Measurements from ENCODE around the gene SGSH. TPM values are rescaled to one million over a fixed set of nuclear protein-coding genes. Genes with fewer than 3 reads are reported as not detected.

SGSH gene
- total RNA-seq, 1 experiment from 2014 or later = 19.8 TPM

DNA sequence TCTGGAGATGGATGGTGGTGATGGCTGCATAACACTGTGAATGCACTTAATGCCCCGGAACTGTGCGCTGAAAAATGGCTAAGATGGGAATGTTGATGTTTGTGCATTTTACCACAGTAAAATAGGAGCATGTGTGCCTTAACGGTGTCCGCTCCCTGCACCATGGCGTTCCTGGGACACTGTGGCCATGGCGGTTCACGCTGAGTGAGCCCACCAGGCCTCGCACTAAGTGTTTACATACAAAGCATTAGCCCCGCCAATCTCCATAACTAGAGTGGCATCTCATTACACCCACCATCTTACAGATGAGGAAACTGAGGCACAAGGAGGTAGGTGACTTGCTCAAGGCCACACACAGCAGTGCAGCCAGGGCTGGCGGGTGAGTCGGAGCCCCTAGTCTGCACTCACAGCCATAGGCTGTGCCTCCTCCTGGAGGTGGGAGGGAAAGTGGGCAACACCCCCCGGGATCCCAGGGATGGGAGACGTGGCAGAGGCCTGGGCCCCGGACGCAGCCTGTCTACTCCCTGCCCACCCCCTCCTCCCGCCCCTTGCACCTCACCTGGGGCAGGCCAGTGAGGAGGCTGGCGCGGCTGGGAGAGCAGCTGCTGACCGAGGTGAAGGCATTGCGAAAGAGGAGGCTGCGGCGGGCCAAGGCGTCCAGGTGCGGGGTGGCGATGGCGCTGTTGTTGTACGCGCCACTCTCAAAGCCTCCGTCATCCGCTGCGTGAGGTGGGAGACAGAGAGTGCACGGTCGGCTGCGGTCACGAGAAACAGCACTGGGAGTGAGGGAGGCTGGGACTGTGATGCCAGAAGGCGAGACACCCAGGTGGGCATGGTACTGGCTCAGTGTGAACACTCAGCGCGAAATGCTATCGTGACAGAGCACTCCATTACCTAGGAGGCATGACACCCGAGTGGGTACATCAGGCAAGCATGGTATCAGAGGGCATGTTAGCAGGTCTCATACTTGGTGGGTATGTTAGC lies 3.4 kb downstream of the SGSH start:
- no peak overlapping the region for H3K4me3 Mint-ChIP-seq
- Histone ChIP-seq H3K4me1 (ENCODE audit: insufficient read depth, low read length) (no peaks in the 10 kb centered on the region), H3K18ac (ENCODE audit: insufficient read length, low read depth, low read length) (no peak overlapping the region), H3K56ac (ENCODE audit: insufficient read length, low read depth, low read length) (no peak overlapping the region), H2BK15ac (ENCODE audit: low read depth, low read length) (no peak overlapping the region), H2BK120ac (ENCODE audit: low read depth, low read length, poor library complexity, severe bottlenecking) (no peak overlapping the region), H4K20me1 (ENCODE audit: control insufficient read depth, insufficient read depth, insufficient read length) (no peaks in the 10 kb centered on the region), H2BK12ac (ENCODE audit: insufficient read length, low read depth, low read length) (no peak overlapping the region), H2BK5ac (ENCODE audit: insufficient read length, low read length) (no peak overlapping the region), H4K8ac (replicated peaks; ENCODE audit: insufficient read length, low read depth, low read length) (no peak overlapping the region), H3K27ac (ENCODE audit: insufficient read length, low read depth, low read length) (no peak overlapping the region), H3K14ac (ENCODE audit: insufficient read depth, low read length) (no peak overlapping the region), H3K4me2 (ENCODE audit: insufficient read depth, insufficient read length, low read length) (no peak overlapping the region), H3K9me3 (ENCODE audit: control insufficient read depth, low read depth, low read length) (no peaks in the 10 kb centered on the region), H3K27me3 (ENCODE audit: insufficient read depth, low read length) (no peaks in the 10 kb centered on the region), H2AFZ (ENCODE audit: low read length) (no peak overlapping the region), H4K91ac (ENCODE audit: insufficient read length, low read depth, low read length) (no peak overlapping the region), H3K23ac (ENCODE audit: insufficient read length, low read depth, low read length) (no peak overlapping the region), H3T11ph (ENCODE audit: low read length) (no peak overlapping the region), H3K79me2 (ENCODE audit: insufficient read depth, low read length) (no peaks in the 10 kb centered on the region), H3K79me1 (ENCODE audit: insufficient read depth, low read depth, low read length, poor library complexity, severe bottlenecking) (no peaks in the 10 kb centered on the region), H4K5ac (ENCODE audit: insufficient read length, low read depth, low read length) (no peak overlapping the region), H3K4ac (ENCODE audit: low read depth, low read length) (no peak overlapping the region), H2AK5ac (ENCODE audit: insufficient read length, low read length) (no peak overlapping the region), H2BK20ac (ENCODE audit: low read depth, low read length, poor library complexity, severe bottlenecking) (no peak overlapping the region), H3K9ac (ENCODE audit: extremely low read depth, insufficient read length, low read length) (no peak overlapping the region), H3K23me2 (ENCODE audit: insufficient read length, low read depth, low read length, poor library complexity, severe bottlenecking) (peaks cover 5% of the 10 kb centered on the region)
- peaks cover 7 to 11% of the 10 kb centered on the region in 2 experiments for H3K4me1 Mint-ChIP-seq
- TF ChIP-seq, protein P1, sequence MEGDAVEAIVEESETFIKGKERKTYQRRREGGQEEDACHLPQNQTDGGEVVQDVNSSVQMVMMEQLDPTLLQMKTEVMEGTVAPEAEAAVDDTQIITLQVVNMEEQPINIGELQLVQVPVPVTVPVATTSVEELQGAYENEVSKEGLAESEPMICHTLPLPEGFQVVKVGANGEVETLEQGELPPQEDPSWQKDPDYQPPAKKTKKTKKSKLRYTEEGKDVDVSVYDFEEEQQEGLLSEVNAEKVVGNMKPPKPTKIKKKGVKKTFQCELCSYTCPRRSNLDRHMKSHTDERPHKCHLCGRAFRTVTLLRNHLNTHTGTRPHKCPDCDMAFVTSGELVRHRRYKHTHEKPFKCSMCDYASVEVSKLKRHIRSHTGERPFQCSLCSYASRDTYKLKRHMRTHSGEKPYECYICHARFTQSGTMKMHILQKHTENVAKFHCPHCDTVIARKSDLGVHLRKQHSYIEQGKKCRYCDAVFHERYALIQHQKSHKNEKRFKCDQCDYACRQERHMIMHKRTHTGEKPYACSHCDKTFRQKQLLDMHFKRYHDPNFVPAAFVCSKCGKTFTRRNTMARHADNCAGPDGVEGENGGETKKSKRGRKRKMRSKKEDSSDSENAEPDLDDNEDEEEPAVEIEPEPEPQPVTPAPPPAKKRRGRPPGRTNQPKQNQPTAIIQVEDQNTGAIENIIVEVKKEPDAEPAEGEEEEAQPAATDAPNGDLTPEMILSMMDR (conservative IDR thresholded peaks at IDR 0.05) = no peak
- H3K9me3 Mint-ChIP-seq = no peaks in the 10 kb centered on the region
- WGBS (ENCODE audit: extremely low coverage, insufficient read length, low lambda C conversion rate) = no CpG with 5 or more reads among the region's 40 CpGs
- H3K27ac Mint-ChIP-seq = peak overlapping the region in 1 of 3 experiments; percentile 28; a peak in 1 of 7 replicates
- H3K36me3 Mint-ChIP-seq (ENCODE audit: insufficient read depth in 1 of 3, low read depth in 3 of 3) = peaks cover 6 to 25% (median 21%) of the 10 kb centered on the region in 3 experiments; a peak in 5 of 7 replicates
- no peaks in the 10 kb centered on the region; the same call in 1 of the 2 replicates for H3K27me3 Mint-ChIP-seq (ENCODE audit: low read depth)
- no peak for DNase-seq
